MCF 10A (cell line): ENCODE results near the gene EPN3. TPM values are rescaled to one million over a fixed set of nuclear protein-coding genes. Genes with fewer than 3 reads are reported as not detected.
A peak's percentile ranks its signal among the peaks of the same experiment; 100 is the strongest.

Experiments
- BruUV-seq: library from RNA; stranded (reverse); fragments of 400-500 nt; replicated peaks from 2 replicates; lab custom pipeline; 2021; lab: Mats Ljungman, UMichigan
- CTCF ChIA-PET: fragments of 300-600 bp; sonication (Branson Sonifier 250); formaldehyde crosslinking; extraction: SDS; loops from one replicate; lab custom pipeline; 2021; ENCODE audit warnings: antibody characterized with exemption, inconsistent platforms; lab: Yijun Ruan, JAX
- POLR2A ChIA-PET: fragments of 300-600, 350-650 bp; sonication (Branson Sonifier 250); formaldehyde crosslinking; extraction: SDS; loops from one replicate; lab custom pipeline; 2020; ENCODE audit warnings: antibody characterized with exemption, inconsistent platforms; lab: Yijun Ruan, JAX
- DNase-seq: peaks from one replicate; pipeline ENCODE4 v3.0.0-alpha.2; 2018; ENCODE audit not compliant: unreplicated experiment
- H3K27ac Mint-ChIP-seq: one replicate; pipeline ENCODE4 v1.8.0; 2022; ENCODE audit warnings: mild to moderate bottlenecking, low read depth, mixed read lengths; ENCODE audit not compliant: unreplicated experiment
- H3K27me3 Mint-ChIP-seq: one replicate; pipeline ENCODE4 v1.8.0; 2022; ENCODE audit warnings: mixed read lengths; ENCODE audit not compliant: insufficient read depth, unreplicated experiment
- H3K36me3 Mint-ChIP-seq: one replicate; pipeline ENCODE4 v1.8.0; 2022; ENCODE audit warnings: mild to moderate bottlenecking, moderate library complexity, mixed read lengths; ENCODE audit not compliant: insufficient read depth, unreplicated experiment
- H3K4me1 Mint-ChIP-seq: one replicate; pipeline ENCODE4 v1.8.0; 2022; ENCODE audit warnings: mixed read lengths; ENCODE audit not compliant: insufficient read depth, unreplicated experiment
- H3K4me3 Mint-ChIP-seq: one replicate; pipeline ENCODE4 v1.8.0; 2022; ENCODE audit warnings: mild to moderate bottlenecking, moderate library complexity, mixed read lengths; ENCODE audit not compliant: unreplicated experiment
- H3K9me3 Mint-ChIP-seq: one replicate; pipeline ENCODE4 v1.8.0; 2022; ENCODE audit warnings: mixed read lengths; ENCODE audit not compliant: unreplicated experiment
- CTCF ChIP-seq: fragments of 200-600 bp; IDR thresholded peaks from one replicate; pipeline ENCODE4 v1.8.0; 2022; ENCODE audit warnings: antibody characterized with exemption, mild to moderate bottlenecking; ENCODE audit not compliant: unreplicated experiment
- intact Hi-C: fragments of 100-400 bp; cut with micrococcal nuclease; formaldehyde crosslinking; loops from 2 replicates; pipeline ENCODE4 v1.14.1; 2022
- total RNA-seq: library from RNA; stranded (reverse); gene quantifications from 2 replicates; pipeline ENCODE4 v1.2.3, GENCODE V29; 2022

The EPN3 gene
- total RNA-seq, 1 experiment from 2014 or later, result 4.4 TPM

GRCh38 chr17:50542795-50543774 lies 10.6 kb downstream of the EPN3 start:
- CTCF ChIA-PET, result interaction anchor here (0.7 to 5.7 kb wide), 7 partner anchors 10 to 152 kb away, joined by 3 to 31 read pairs (median 6); no protein-coding TSS in a partner anchor
- Mint-ChIP-seq H3K36me3 (no peaks in the 10 kb centered on the region), H3K4me1 (peaks cover 42% of the 10 kb centered on the region), H3K27me3 (no peaks in the 10 kb centered on the region), H3K4me3 (peak overlapping the region; percentile 70), H3K27ac (no peak overlapping the region), H3K9me3 (no peaks in the 10 kb centered on the region)
- no peak for TF ChIP-seq CTCF
- intact Hi-C loops, result loop anchor here (10.0 kb wide), 1 partner anchor 412 kb away; no protein-coding TSS in a partner anchor
- no TSS peak for BruUV-seq
- POLR2A ChIA-PET, result interaction anchor here (0.5 to 5.6 kb wide), 28 partner anchors 17 to 411 kb away, joined by 3 to 59 read pairs (median 4); partner anchors contain the start of genes ACSF2, CACNA1G, LUC7L3 and TOB1
- DNase-seq, result peak; percentile 59

GRCh38 chr17:50544516-50544915 lies 12.0 kb downstream of the EPN3 start:
- Mint-ChIP-seq H3K36me3 (peaks cover 4% of the 10 kb centered on the region), H3K4me3 (no peak overlapping the region), H3K9me3 (no peaks in the 10 kb centered on the region), H3K4me1 (peaks cover 37% of the 10 kb centered on the region), H3K27ac (no peak overlapping the region), H3K27me3 (no peaks in the 10 kb centered on the region)
- intact Hi-C loops, result loop anchor here (10.0 kb wide), 1 partner anchor 410 kb away; no protein-coding TSS in a partner anchor
- TF ChIP-seq CTCF, result no peak
- CTCF ChIA-PET, result interaction anchor here (0.6 to 5.7 kb wide), 7 partner anchors 21 to 603 kb away, joined by 3 to 31 read pairs (median 3); no protein-coding TSS in a partner anchor
- no TSS peak for BruUV-seq
- no peak for DNase-seq
- POLR2A ChIA-PET, result interaction anchor here (0.7 to 5.6 kb wide), 3 partner anchors 59 to 150 kb away, joined by 3 to 59 read pairs (median 3); no protein-coding TSS in a partner anchor

- BruUV-seq, result no TSS peak
- ChIA-PET POLR2A (interaction anchor here (0.6 to 0.7 kb wide), 3 partner anchors 149 to 407 kb away, joined by 3 read pairs; no protein-coding TSS in a partner anchor), CTCF (interaction anchor here (0.5 to 5.7 kb wide), 12 partner anchors 18 to 544 kb away, joined by 3 to 31 read pairs (median 3); no protein-coding TSS in a partner anchor)
- no peaks in the 10 kb centered on the region for H3K9me3 Mint-ChIP-seq
- H3K4me1 Mint-ChIP-seq, result peaks cover 29% of the 10 kb centered on the region
- H3K4me3 Mint-ChIP-seq, result no peak overlapping the region
- DNase-seq, result no peak
- no peaks in the 10 kb centered on the region for H3K27me3 Mint-ChIP-seq
- peaks cover 6% of the 10 kb centered on the region for H3K36me3 Mint-ChIP-seq
- no peak for TF ChIP-seq CTCF
- intact Hi-C loops, result loop anchor here (5.0 to 10.0 kb wide), 2 partner anchors 137 to 409 kb away; no protein-coding TSS in a partner anchor
- H3K27ac Mint-ChIP-seq, result no peak overlapping the region
These were observed 12.8 kb downstream of the EPN3 start for GRCh38 chr17:50545311-50545710.
